ENCODE results near the gene OPRM1.

The OPRM1 gene

GRCh38 chr6:154056536-154056935 is 17.5 kb downstream of the OPRM1 start:
- Histone ChIP-seq H3K27me3 (ENCODE audit: insufficient read depth, poor library complexity, severe bottlenecking) (no peaks in the 10 kb centered on the region), H3K4me3 (replicated peaks; ENCODE audit: insufficient read depth, low read length) (no peak overlapping the region), H3K27ac (replicated peaks) (no peak overlapping the region)
- TF ChIP-seq POLR2AphosphoS5 (IDR thresholded peaks at IDR 0.05; ENCODE audit: low read depth) (no peak), CTCF (IDR thresholded peaks at IDR 0.05; ENCODE audit: insufficient read depth, low read length) (no peak), SPI1 (IDR thresholded peaks at IDR 0.05; ENCODE audit: borderline replicate concordance, low read depth) (no peak), GABPA (IDR thresholded peaks at IDR 0.05; ENCODE audit: low read depth) (no peak)
- TF ChIP-seq, protein P1, sequence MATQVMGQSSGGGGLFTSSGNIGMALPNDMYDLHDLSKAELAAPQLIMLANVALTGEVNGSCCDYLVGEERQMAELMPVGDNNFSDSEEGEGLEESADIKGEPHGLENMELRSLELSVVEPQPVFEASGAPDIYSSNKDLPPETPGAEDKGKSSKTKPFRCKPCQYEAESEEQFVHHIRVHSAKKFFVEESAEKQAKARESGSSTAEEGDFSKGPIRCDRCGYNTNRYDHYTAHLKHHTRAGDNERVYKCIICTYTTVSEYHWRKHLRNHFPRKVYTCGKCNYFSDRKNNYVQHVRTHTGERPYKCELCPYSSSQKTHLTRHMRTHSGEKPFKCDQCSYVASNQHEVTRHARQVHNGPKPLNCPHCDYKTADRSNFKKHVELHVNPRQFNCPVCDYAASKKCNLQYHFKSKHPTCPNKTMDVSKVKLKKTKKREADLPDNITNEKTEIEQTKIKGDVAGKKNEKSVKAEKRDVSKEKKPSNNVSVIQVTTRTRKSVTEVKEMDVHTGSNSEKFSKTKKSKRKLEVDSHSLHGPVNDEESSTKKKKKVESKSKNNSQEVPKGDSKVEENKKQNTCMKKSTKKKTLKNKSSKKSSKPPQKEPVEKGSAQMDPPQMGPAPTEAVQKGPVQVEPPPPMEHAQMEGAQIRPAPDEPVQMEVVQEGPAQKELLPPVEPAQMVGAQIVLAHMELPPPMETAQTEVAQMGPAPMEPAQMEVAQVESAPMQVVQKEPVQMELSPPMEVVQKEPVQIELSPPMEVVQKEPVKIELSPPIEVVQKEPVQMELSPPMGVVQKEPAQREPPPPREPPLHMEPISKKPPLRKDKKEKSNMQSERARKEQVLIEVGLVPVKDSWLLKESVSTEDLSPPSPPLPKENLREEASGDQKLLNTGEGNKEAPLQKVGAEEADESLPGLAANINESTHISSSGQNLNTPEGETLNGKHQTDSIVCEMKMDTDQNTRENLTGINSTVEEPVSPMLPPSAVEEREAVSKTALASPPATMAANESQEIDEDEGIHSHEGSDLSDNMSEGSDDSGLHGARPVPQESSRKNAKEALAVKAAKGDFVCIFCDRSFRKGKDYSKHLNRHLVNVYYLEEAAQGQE (IDR thresholded peaks at IDR 0.05; ENCODE audit: insufficient replicate concordance, low read depth): no peak
- no peak for DNase-seq (ENCODE audit: low read depth in 1 of 2, low spot score in 1 of 2)

DNA sequence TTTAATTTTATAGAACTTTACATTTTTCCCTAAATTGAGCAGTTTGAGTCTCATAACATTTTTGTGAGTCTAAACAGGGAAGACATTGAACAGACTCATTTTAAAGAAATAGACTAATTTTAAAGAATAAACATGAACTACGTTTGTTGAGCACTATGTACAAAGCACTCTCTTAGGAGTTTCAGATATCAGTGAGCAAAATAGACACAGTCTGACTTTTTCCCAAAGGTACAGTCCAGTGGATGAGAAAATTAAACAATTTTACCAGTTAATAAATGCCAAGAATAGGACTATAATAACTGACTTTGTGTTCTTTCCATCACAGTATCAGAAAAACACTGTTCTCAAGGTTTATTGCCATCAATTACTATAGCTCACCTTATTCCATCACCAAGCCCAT is 18.1 kb downstream of the OPRM1 start:
- no peak overlapping the region for H3K4me3 ChIP-seq (replicated peaks; ENCODE audit: insufficient read depth, low read length)
- H3K27ac ChIP-seq (replicated peaks): no peak overlapping the region
- H3K27me3 ChIP-seq (ENCODE audit: insufficient read depth, poor library complexity, severe bottlenecking): no peaks in the 10 kb centered on the region
- no peak for TF ChIP-seq CTCF (IDR thresholded peaks at IDR 0.05; ENCODE audit: insufficient read depth, low read length)
- TF ChIP-seq, protein P1 (IDR thresholded peaks at IDR 0.05; ENCODE audit: insufficient replicate concordance, low read depth): no peak
- no peak for DNase-seq (ENCODE audit: low read depth in 1 of 2, low spot score in 1 of 2)

DNA sequence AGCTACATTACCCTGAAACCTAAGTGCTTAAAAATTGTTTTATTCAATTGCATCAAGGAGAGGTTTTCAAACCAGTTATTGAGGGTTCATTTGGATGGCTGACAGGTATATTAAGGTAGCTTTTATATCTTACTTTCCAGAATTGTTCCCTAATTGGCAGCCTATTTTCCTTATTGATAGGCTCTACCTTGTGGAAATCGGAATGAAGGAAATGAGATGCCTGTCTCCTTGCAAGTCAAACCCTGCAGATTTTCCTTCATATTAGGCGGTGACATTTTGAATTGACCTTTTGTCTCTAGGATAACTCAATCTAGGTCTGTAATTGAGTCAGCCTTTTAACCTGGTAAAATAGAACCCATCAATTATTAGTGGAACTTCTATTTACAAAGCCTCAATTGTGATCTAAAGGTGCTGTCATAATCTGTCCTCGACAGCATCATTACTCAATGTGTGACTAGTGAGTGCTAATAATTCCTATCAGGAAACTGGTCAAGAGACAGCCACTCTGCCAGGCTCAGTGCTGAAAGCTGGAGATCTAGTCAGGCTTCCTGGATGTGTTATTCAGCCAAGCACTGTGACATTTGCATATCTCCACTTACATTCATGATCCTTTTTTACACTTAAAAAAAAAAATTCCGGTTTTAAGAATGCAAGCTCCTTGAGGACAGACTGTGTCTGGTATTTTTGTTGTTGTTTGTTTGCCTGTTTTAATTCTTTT is 20.1 kb downstream of the OPRM1 start:
- H3K27ac ChIP-seq (replicated peaks): no peak overlapping the region
- no peak for DNase-seq (ENCODE audit: low read depth in 1 of 2, low spot score in 1 of 2)

More for the DNA sequence above, 20.1 kb downstream of the OPRM1 start:
- H3K27me3 ChIP-seq (ENCODE audit: insufficient read depth, poor library complexity, severe bottlenecking): no peaks in the 10 kb centered on the region
- TF ChIP-seq CTCF (IDR thresholded peaks at IDR 0.05; ENCODE audit: insufficient read depth, low read length): no peak
- TF ChIP-seq POLR2AphosphoS5 (IDR thresholded peaks at IDR 0.05; ENCODE audit: low read depth): no peak
- no peak for TF ChIP-seq SPI1 (IDR thresholded peaks at IDR 0.05; ENCODE audit: borderline replicate concordance, low read depth)
- TF ChIP-seq GABPA (IDR thresholded peaks at IDR 0.05; ENCODE audit: low read depth): no peak
- TF ChIP-seq, protein P1 (IDR thresholded peaks at IDR 0.05; ENCODE audit: insufficient replicate concordance, low read depth): no peak
- no peak overlapping the region for H3K4me3 ChIP-seq (replicated peaks; ENCODE audit: insufficient read depth, low read length)

Data from HL-60 (cell line).